Dedifferentiated amniotic fluid mesenchymal stem cell (primary cell): ENCODE data around the gene DLG2.

ENCODE experiments used
- DNase-seq: peaks from one replicate; pipeline ENCODE4 v3.0.0-alpha.2; 2016; ENCODE audit errors: extremely low spot score

Gene DLG2

GRCh38 chr11:84580428-84580827 lies 1046.7 kb downstream of the DLG2 start:
- DNase-seq = no peak

- no peak for DNase-seq
Observed at GRCh38 chr11:84573868-84574267, 1053.3 kb downstream of the DLG2 start.

GRCh38 chr11:84566671-84567070 lies 1060.5 kb downstream of the DLG2 start:
- no peak for DNase-seq

GRCh38 chr11:84564867-84565184 lies 1062.3 kb downstream of the DLG2 start:
- DNase-seq = no peak

GRCh38 chr11:84564180-84564866 lies 1062.8 kb downstream of the DLG2 start:
- peak; percentile 70 for DNase-seq

- DNase-seq = no peak
Observed at GRCh38 chr11:84563356-84563755, 1063.8 kb downstream of the DLG2 start.

- no peak for DNase-seq
Observed at GRCh38 chr11:84560206-84560605, 1066.9 kb downstream of the DLG2 start.

- DNase-seq = peak; percentile 65
Observed at GRCh38 chr11:84558085-84558905, 1068.8 kb downstream of the DLG2 start.

GRCh38 chr11:84552791-84553190 lies 1074.4 kb downstream of the DLG2 start:
- no peak for DNase-seq

- no peak for DNase-seq
Observed at GRCh38 chr11:84549217-84549616, 1077.9 kb downstream of the DLG2 start.

GRCh38 chr11:84544566-84544965 lies 1082.6 kb downstream of the DLG2 start:
- DNase-seq = no peak

- no peak for DNase-seq
Observed at GRCh38 chr11:84543367-84544159, 1083.6 kb downstream of the DLG2 start.

- no peak for DNase-seq
Observed at GRCh38 chr11:84541731-84542340, 1085.3 kb downstream of the DLG2 start.

GRCh38 chr11:84536456-84536855 lies 1090.7 kb downstream of the DLG2 start:
- DNase-seq = no peak

- DNase-seq = no peak
Observed at GRCh38 chr11:84532364-84532763, 1094.8 kb downstream of the DLG2 start.

- no peak for DNase-seq
Observed at GRCh38 chr11:84526250-84526649, 1100.9 kb downstream of the DLG2 start.

GRCh38 chr11:84524422-84525051 lies 1102.6 kb downstream of the DLG2 start:
- DNase-seq = peak; percentile 46

GRCh38 chr11:84522331-84522730 lies 1104.8 kb downstream of the DLG2 start:
- DNase-seq = no peak

GRCh38 chr11:84518631-84519183 lies 1108.4 kb downstream of the DLG2 start:
- no peak for DNase-seq

GRCh38 chr11:84514436-84514835 lies 1112.7 kb downstream of the DLG2 start:
- DNase-seq = no peak

GRCh38 chr11:84503503-84503902 lies 1123.6 kb downstream of the DLG2 start:
- no peak for DNase-seq
